Lung microvascular endothelial cell (primary cell): ENCODE measurements around the gene ITGB5. TPM values are rescaled to one million over a fixed set of nuclear protein-coding genes. Genes with fewer than 3 reads are reported as not detected.
A peak's percentile ranks its signal among the peaks of the same experiment; 100 is the strongest.

Experiments
- DNase-seq, 2 donors: peaks; one replicate each; pipeline versions ENCODE4 v3.0.0 to v3.0.0-alpha.2; 2010; ENCODE audit warnings: low read depth in 2 of 2
- total RNA-seq: library from RNA; depleted of rRNA; stranded (reverse); fragments of >200 nt; gene quantifications from 2 replicates; pipeline ENCODE4 v1.2.1, GENCODE V29; 2014

Gene ITGB5
- total RNA-seq, 1 donor from 2014 or later, result 49.2 TPM

DNA sequence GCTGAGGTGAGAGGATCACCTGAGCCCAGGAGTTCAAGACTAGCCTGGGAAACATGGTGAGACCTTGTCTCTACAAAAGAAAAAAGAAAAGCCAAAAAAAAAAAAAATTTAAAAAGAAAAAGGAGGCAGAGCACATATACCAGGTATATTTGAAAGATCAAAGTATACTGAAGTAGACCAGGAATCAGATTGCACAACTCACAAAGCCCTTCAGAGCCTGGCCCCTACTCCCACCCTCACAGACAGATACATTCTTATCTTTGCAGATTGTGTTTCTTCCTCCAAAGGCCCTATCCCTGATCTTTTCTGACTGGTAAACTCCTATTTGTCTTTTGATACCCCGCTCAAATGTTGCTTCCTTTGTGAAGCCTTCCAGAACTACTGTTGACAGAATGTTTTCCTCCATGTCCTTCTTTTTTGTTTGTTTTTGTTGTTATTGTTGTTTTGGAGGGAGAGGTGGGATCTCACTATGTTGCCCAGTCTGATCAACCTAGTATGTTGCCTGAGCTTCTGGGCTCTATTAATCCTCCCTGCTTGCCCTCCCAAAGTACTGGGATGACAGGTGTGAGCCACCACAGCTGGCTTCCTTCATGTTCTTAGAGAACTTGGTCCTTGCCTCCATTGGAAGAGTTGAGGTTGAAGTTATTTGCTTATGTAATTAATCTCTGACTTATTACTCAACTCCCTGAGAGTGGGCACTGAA, 9.8 kb upstream of the ITGB5 start:
- no peak for DNase-seq

DNA sequence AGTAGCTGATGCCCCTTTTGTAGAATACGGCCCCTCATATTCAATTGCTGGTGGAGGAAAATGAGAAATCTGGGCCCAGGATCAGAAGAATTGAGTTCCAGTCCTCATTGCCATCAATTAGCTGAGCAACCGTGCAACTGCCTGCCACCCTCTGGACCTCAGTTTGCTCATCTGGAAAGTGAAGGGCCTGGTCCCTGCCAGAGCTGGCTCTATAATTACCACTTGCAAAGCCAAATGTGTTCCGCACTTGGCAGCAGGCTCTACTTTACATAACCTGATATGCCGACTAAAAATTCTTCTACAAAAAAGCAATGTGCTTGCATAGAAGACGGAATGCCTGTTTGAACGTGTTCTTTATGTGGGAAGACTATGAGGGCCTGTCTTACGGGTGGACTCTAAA, 8.6 kb upstream of the ITGB5 start:
- no peak for DNase-seq

DNA sequence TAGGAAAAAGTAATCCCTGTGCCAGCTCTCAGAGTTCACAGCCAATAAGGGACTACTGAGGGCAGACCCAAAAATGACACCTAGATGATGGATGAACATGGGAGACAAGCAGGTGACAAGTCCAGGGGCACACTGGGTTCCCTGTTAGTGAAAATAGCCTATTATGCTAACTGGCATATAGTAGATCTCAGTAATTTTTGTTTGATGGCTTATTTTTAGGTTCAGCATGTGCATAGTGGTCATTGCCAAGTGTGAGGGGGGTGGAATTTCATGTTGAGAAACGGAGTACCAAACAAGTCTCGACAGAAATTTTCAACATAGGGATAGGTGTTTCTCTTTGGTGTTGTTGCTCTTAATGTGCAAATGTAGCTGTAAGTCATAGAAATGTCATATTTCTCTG, 6.4 kb upstream of the ITGB5 start:
- DNase-seq, result no peak

DNA sequence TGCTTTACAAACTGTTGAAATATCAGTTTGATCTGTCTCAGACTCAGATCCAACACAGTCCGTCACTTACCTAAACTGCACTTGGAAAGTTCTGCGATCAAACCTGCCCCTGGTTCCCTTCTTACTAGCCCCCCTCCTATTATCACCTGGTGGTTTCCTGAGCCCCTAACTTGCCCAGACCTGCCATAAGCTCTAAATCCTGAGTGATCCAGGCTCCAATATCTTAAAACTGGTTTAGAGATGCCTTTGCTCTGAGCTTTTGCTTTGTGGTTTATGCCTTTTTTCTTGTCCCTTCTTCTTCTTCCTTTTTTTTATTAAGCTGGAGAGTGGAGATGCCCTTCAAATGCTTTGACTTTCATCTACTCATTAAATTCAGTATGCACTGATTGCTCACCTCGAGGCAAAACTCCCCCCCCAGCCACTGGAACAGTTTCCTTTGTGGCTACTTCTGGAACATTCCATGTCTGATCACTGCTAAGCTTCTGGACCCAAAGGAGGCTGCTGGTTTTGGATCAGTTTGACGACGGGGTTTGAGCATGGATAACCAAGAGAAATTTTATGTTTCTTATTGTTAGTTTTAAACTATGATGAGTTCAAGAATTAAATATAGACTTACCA, 3.5 kb upstream of the ITGB5 start:
- no peak for DNase-seq

GRCh38 chr3:124888482-124889441, 1.6 kb upstream of the ITGB5 start:
- DNase-seq, result no peak

GRCh38 chr3:124887932-124888298, 750 bp upstream of the ITGB5 start:
- no peak for DNase-seq

DNA sequence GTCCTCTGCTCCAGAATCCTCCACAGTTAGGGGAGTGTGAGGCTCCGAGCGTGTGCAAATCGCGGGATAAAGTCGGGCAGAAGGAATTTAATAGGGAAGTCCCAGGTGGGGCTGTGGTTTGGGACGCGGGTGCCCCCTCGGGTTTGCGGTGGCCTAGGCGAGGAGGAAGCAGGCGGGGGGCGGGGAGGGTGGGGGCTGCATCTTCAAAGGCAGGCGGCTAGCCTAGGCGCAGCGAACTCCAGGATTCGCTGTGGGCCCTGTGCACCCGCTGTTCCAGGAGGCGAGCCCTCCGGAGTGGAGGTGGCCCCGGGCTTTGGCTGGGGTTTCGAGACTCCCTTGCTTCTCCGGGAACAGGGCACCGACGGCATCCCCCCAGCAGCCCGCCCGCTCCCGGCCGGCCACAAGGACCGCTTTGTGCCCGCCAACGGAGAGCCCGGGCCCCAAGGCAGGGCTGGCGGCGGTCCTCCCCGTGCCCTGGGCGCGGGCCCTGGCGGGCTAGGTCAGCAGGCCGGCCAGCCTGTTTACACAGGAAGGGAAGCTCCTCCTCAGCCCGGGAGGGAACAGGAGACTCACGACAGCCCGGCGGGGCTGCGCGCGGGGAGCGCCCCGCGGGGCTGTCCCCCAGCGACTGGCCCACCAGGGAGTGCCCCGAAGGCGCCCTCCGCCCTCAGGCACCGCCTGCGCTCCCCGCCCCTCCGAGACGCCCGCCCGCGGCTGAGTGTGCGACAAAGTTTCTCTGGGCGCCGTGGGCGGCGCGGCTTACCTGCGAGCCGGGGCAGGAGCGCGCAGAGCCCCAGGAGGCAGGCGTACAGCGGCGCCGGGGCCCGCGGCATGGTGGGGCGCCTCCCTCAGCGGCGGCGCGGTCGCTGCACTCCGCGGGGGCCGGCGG, 753 bp downstream of the ITGB5 start:
- DNase-seq, result peak; percentile 31 to 63

DNA sequence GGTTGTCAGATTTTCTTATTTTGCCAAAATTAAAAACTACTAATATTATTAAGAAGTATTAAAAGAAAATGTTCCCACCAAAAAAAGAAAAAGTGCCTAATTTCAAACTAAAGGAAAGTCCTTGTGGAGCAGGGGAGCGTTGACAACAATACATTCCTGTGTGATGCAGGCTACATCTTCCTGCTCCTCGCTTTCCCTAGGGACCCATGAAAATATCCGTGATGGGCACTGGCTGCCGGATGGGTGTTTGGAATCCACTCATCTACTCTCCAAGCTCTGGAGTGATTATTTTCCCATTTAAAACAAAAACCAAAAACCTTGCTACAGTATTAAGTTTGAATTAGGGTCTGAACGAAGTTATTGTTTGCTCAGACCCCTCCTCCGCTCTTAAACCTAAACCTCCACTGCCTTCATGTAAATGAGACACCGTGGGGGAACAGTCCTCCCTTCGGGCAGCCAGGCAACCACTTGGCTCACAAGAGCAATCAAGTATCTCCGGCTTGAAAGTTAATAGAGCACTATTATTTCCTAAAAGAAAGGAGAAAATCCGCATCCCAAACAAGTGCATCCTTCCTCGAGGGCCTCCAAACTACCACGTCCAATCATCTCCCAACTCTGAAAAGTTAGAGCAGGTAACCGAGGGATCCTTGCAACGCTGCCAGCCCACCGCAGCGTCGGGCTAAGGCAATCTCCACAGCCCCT, 1.5 kb downstream of the ITGB5 start:
- no peak for DNase-seq

GRCh38 chr3:124884474-124885101, 2.6 kb downstream of the ITGB5 start:
- DNase-seq, result no peak

DNA sequence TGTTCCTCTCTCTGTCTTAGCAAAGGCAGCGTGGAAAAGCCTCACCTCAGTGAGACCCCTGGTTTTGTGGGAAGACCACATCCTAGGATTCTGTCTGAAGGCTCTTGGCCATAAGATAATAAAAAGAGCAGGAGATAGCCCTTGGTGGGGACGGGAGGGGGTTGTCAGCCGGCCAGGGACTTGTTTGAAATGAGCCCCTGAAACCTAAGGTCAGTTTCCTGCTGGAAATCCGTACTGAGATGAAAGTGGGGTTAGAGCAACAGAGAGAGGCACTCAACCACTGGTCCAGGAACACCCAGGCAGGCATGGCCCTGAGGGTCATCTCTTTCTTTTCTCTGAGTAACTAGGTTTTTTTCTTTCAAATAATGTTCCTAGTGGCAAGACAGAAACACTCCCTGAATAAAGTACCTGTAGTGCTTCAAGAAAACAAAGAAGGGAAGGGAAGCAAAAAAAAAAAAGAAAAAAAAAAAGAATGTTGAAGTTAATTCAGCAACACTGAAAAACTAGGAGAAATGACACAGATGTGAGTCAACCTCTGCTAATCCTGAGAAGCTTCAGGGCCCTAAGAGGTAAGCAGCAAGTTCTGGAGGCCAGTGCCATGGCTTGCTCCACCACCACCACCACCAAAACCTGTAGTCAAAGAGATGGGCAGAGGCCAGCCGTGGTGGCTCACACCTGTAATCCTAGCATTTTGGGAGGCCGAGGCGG, 3.2 kb downstream of the ITGB5 start:
- no peak for DNase-seq

- no peak for DNase-seq
These were observed 4.1 kb downstream of the ITGB5 start for GRCh38 chr3:124882816-124883747.

DNA sequence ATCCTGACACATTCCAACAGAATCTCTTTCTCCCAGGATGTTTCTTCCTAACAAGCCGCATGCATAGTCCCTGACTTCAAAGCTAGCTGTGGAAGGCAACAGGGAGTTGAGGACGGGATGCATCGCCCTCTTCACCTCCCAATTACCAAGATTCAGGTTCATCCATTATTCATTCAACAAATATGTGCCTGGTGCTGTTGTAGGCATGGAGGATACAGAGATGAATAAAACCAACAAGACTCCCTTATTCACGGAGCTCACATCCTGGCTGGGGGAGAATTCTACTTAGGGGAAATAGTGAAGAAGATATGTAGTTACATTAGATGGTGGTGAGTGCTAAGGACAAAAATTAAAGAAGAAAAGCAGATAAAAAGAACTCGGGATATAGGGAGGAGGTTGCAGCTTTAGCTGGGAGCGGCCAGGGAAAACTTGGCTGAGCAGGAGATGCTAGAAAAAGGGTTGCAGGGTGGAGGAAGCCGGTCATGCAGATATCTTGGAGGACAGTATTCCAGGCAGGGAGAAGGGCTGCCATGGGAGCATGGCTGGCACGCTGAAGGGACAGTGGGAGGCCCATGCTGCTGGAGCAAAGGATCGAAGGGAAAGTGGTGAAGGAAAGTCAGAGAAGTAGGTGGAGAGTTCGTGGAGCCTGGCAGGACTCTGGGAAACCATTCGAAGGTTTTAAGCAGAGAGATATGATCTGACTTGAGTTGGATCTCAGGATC, 5.0 kb downstream of the ITGB5 start:
- no peak for DNase-seq

DNA sequence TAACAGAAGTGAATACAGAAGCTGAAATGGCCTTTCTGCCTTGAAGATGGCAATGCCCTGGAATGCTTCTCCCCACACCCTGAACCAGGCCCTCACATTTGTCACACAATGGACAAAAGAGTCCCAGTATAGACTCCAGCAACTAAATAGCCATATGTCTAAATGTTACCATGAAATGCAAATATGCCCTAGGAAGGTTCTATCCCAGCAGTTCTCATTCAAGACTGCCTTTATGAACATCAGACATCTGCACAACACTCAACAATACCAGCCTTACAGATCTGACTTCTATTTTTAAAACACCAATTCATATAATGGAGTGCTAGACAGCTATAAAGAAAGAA, 7.9 kb downstream of the ITGB5 start:
- DNase-seq, result peak in 1 of 2 donors; percentile 10

DNA sequence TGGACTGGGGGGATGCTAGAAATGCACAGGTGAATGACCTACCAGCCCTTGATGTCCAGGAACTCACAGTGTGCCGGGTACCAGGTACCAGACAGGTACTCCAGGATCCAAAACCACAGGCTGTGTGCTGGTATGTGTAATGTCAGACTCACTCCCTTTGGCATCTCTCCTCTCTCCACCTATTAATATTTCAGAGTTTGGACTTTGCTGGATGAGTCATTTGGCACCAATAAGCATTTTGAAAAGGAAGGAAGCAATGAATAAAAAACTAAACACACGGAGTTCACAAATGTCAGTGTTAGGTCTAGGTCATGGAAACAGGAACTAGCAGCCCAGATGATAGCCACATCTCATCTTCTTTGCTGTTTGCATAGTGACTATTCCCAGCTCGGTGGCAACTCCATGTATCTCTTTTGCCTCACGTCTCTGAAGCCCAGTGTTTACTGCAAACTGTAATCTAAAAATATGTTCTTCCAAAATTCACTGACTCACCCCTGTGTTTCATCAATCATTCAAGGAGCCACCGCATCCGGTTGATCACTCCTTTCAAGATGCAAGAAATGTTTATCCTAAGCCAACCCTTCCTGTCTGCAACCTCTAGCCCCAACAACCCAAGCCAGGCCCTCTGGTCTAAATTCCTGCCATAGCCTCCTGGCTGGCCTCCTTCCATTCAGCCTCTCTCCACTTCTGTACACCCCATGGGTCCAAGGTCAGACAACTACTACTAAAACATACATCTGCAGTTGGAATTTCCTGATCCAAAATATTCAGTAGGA, 8.4 kb downstream of the ITGB5 start:
- DNase-seq, result peak; percentile 93 to 96

- DNase-seq, result no peak
These were observed 9.5 kb downstream of the ITGB5 start for GRCh38 chr3:124877674-124878073.

DNA sequence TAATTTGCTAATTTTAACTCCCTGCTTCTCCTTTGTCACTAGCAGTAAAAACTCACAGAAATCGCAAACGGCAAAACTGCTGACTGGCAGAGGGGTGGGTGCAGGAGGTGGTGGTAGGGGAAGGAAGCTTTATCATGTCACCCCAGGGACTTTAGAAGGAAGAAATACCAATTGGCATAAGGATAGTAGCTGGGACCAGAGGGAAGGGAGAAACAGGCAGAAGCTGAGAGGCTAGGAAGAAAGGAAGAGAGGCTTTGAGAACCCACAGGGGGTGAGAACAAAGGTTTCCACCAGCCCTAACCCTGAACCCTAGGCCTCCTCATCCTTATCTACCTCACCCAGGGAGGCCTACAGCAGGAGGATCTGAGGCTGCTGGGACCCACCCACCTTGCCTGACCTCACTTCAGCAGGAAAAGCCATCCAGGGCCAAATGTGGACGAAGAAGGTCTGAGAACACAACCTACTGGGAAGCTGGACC, 10.7 kb downstream of the ITGB5 start:
- DNase-seq, result no peak

GRCh38 chr3:124873226-124873625, 13.9 kb downstream of the ITGB5 start:
- no peak for DNase-seq
